T-helper 17 cell (primary cell): ENCODE results near the gene FTCD. TPM values are rescaled to one million over a fixed set of nuclear protein-coding genes. Genes with fewer than 3 reads are reported as not detected.

Source experiments
- ATAC-seq: fragments of 150-1000 bp; cut with Tn5 transposase; 2 replicates; pipeline ENCODE4 v1.10.0; 2021; ENCODE audit warnings: mild to moderate bottlenecking, moderate library complexity
- DNase-seq, 3 donors: peaks; one replicate each; pipeline versions ENCODE4 v3.0.0 to v3.0.0-alpha.2; 2020 to 2021
- H3K9me3 ChIP-seq: one replicate; pipeline ENCODE4 v1.7.0; 2013; ENCODE audit warnings: low read length, mild to moderate bottlenecking; ENCODE audit not compliant: control insufficient read depth, poor library complexity, severe bottlenecking
- H3K27ac Mint-ChIP-seq: one replicate; pipeline ENCODE4 v1.8.0; 2022; ENCODE audit warnings: mild to moderate bottlenecking, moderate library complexity, mixed read lengths
- H3K27me3 Mint-ChIP-seq: one replicate; pipeline ENCODE4 v1.8.0; 2022; ENCODE audit warnings: mixed read lengths
- H3K36me3 Mint-ChIP-seq: one replicate; pipeline ENCODE4 v1.8.0; 2022; ENCODE audit warnings: low read depth, mixed read lengths
- H3K4me1 Mint-ChIP-seq: one replicate; pipeline ENCODE4 v1.8.0; 2022; ENCODE audit warnings: mild to moderate bottlenecking, mixed read lengths
- H3K4me3 Mint-ChIP-seq: one replicate; pipeline ENCODE4 v1.8.0; 2022; ENCODE audit warnings: mild to moderate bottlenecking, moderate library complexity, mixed read lengths
- total RNA-seq, 4 donors: library from RNA in 2 of 4; stranded (reverse) in 2 of 4; gene quantifications; one replicate each; pipeline ENCODE4 v1.2.3 and lab custom pipeline; 2022 to 2026

FTCD gene
- total RNA-seq, 2 donors from 2014 or later: 1.1 TPM; not detected in 1

DNA sequence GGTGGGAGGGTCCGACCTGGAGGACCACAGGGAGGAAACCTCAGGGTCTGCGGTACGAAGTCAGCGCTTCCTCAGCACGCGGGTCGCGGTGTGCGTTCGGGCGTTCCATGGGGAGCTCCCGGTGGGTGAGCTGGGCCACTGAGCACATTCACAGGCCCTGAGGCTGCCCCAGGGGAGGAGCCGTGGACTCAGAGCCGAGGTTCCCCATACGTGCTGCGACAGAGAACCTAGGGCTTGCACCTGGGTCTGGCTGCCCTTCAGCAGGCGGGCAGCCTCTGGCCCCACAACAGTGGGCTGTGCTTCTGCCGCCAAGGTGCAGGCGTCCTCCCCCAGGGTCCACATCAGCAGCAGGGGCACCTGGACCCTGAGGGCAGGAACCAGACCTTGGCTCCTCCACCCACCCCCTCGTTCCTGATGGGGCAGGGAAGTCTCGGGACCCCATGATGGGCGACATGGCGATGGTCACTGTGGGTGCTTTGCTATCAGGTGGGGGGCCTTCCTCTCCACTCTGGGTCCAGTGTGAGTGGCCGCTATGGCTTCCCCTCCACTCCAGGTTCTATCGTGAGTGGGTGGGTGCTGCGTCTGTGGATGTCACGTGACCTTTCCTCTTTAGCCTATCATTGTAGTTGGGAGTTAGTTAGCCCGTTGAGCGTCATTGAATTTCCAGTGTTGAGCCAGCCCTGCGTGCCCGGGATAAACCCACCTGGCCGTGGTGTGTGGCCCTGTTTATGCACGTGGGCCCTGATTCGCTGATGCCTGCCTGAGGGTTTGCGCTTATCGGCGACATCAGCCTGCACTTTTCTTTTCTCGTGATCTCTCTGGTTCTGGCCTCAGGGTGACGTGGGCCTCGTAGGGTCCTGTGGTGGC lies 27.9 kb downstream of the FTCD start:
- H3K27me3 Mint-ChIP-seq: no peaks in the 10 kb centered on the region
- ATAC-seq: no peak

GRCh38 chr21:46126309-46127238 lies 28.8 kb downstream of the FTCD start:
- H3K4me3 Mint-ChIP-seq: no peak overlapping the region
- H3K27me3 Mint-ChIP-seq: no peaks in the 10 kb centered on the region
- H3K36me3 Mint-ChIP-seq: no peaks in the 10 kb centered on the region
- no peaks in the 10 kb centered on the region for H3K4me1 Mint-ChIP-seq
- H3K9me3 ChIP-seq: no peaks in the 10 kb centered on the region
- ATAC-seq: no peak
- no peak overlapping the region for H3K27ac Mint-ChIP-seq
- peak in 2 of 3 donors; percentile 1 to 4 for DNase-seq

More for the DNA sequence above, 27.9 kb downstream of the FTCD start:
- Mint-ChIP-seq H3K27ac (no peak overlapping the region), H3K4me3 (no peak overlapping the region), H3K36me3 (no peaks in the 10 kb centered on the region), H3K4me1 (no peaks in the 10 kb centered on the region)
- DNase-seq: peak in 1 of 3 donors; percentile 8
- no peaks in the 10 kb centered on the region for H3K9me3 ChIP-seq

DNA sequence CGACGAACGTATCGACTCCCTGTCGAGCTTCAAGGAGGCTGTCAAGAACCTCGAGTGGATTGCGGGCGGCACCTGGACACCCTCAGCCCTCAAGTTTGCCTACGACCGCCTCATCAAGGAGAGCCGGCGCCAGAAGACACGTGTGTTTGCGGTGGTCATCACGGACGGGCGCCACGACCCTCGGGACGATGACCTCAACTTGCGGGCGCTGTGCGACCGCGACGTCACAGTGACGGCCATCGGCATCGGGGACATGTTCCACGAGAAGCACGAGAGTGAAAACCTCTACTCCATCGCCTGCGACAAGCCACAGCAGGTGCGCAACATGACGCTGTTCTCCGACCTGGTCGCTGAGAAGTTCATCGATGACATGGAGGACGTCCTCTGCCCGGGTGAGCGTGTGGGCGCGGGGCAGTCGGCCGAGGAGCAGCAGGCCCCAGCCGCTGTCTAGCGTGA lies 29.5 kb downstream of the FTCD start:
- no peaks in the 10 kb centered on the region for H3K36me3 Mint-ChIP-seq
- no peak overlapping the region for H3K27ac Mint-ChIP-seq

DNA sequence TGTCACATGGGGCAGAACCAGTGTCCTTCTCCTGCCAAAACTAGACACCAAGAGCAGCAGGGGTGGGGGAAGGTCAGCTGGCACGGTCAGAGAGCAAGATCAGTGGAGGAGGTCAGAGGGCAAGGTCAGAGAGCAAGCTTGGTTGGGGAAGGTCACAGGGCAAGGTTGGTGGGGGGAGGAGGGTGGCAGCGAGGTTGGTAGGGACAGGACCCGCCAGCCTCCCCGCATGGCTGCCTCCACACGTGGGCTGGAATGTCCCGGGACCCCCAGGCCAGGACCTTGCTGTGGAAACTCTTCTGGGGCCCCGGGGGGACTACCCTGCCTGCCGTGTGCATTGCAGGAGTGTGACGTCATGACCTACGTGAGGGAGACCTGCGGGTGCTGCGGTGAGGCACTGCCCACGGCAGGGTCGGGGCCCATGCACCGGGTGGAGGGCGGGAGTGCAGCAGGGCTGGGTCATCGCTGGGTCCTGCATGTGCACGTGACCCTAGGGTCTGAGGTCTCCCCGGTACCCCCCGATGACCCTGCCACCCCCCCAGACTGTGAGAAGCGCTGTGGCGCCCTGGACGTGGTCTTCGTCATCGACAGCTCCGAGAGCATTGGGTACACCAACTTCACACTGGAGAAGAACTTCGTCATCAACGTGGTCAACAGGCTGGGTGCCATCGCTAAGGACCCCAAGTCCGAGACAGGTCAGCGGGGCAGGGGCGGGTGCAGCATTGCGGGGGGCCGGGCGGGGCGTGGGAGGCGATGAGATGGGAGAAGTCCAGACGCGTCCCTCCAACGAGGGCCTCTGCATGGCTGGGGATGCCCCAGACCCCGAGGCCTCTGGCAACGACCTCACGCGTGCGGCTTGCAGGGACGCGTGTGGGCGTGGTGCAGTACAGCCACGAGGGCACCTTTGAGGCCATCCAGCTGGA lies 30.2 kb downstream of the FTCD start:
- no peaks in the 10 kb centered on the region for H3K4me1 Mint-ChIP-seq
- H3K36me3 Mint-ChIP-seq: no peaks in the 10 kb centered on the region
- H3K9me3 ChIP-seq: no peaks in the 10 kb centered on the region
- H3K4me3 Mint-ChIP-seq: no peak overlapping the region
- H3K27me3 Mint-ChIP-seq: no peaks in the 10 kb centered on the region
- no peak for ATAC-seq
- H3K27ac Mint-ChIP-seq: no peak overlapping the region
- peak; percentile 2 to 7 (median 5) for DNase-seq

More for the DNA sequence above, 29.5 kb downstream of the FTCD start:
- Mint-ChIP-seq H3K27me3 (no peaks in the 10 kb centered on the region), H3K4me3 (no peak overlapping the region), H3K4me1 (no peaks in the 10 kb centered on the region)
- DNase-seq: peak in 1 of 3 donors; percentile 4
- no peaks in the 10 kb centered on the region for H3K9me3 ChIP-seq
- no peak for ATAC-seq

DNA sequence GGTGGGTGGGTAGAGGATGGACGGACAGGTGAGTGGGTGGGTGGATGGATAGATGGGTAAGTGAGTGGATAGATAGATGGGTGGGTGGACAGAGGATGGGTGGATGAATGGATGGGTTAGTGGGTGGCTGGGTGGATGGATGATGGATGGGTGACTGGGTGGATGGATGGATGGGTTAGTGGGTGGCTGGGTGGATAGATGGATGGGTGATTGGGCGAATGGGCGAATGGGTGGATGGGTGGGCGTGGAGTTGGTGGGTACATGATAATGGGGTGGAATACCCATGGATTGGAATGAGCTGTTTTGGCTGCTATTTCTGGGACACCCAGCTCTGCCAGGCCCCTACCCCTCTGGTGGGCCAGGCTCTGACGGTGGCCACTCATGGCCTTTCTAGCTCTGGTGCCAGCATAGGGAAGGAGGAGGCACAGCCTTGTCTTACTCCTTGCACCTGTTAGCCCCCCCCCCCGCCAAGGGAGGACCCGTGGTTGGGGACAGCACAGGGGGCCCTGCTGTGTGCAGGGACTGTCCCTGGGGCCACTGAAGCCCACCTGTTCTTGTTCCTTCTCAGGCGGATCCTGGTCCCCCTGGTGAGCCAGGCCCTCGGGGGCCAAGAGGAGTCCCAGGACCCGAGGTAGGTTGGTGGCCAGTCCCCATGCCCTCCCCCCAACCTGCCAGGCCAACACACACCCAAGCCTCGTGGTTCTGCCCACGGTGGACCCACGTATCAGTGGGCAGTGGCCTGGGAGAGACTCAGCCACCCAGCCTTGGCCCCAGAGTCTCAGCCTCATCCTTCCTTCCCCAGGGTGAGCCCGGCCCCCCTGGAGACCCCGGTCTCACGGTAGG lies 31.1 kb downstream of the FTCD start:
- no peaks in the 10 kb centered on the region for H3K9me3 ChIP-seq
- Mint-ChIP-seq H3K27me3 (no peaks in the 10 kb centered on the region), H3K36me3 (no peaks in the 10 kb centered on the region), H3K4me3 (no peak overlapping the region), H3K4me1 (no peaks in the 10 kb centered on the region), H3K27ac (no peak overlapping the region)
- ATAC-seq (no peak), DNase-seq (peak in 2 of 3 donors; percentile 3 to 6)

DNA sequence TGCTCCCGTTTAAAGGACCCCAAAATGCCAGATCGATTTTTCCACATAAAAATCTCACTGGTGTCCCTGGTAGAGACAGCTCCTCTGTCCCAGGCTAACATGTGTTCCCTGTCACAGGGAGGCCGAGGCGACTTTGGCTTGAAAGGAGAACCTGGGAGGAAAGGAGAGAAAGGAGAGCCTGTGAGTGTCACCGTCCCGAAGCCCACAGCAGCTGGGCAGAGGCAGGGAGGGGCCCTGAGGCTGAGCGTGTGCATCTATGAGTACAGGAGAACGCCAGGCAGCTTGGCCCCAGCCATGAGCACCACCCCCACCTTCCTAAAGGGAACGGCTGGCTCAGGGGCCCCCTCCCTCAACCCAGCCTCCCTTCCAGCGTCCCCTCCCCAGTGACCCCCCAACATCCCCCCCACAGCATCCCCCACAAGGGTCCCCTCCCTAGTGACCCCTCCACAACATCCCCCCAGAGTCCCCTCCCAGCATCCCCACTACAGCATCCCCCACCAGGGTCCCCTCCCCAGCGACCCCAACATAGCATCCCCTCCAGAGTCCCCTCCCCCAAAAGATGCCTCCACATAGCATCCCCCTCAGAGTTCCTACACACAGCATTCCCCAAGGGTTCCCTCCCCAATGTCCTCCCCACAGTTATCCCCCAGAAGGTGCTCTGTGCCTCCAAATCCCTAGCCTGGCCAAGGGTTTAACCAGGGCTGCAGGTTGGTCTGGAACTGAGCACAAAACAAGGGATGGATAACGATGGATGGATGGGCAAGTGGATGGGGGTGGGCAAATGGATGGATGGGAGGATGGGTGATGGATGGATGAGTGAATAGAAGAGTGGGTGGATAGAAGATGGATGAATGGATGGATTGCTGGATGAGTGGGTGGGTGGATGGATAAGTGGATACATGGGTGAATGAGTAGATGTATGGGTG lies 32.4 kb downstream of the FTCD start:
- no peaks in the 10 kb centered on the region for H3K9me3 ChIP-seq
- H3K27me3 Mint-ChIP-seq: no peaks in the 10 kb centered on the region
- H3K36me3 Mint-ChIP-seq: no peaks in the 10 kb centered on the region
- DNase-seq (no peak), ATAC-seq (no peak)
- H3K27ac Mint-ChIP-seq: no peak overlapping the region
- no peak overlapping the region for H3K4me3 Mint-ChIP-seq
- H3K4me1 Mint-ChIP-seq: no peaks in the 10 kb centered on the region

GRCh38 chr21:46122237-46122671 lies 33.1 kb downstream of the FTCD start:
- ATAC-seq (no peak), DNase-seq (peak in 2 of 3 donors; percentile 4 to 6)
- no peak overlapping the region for H3K4me3 Mint-ChIP-seq
- no peaks in the 10 kb centered on the region for H3K27me3 Mint-ChIP-seq
- no peak overlapping the region for H3K27ac Mint-ChIP-seq
- no peaks in the 10 kb centered on the region for H3K4me1 Mint-ChIP-seq
- H3K36me3 Mint-ChIP-seq: no peaks in the 10 kb centered on the region
- H3K9me3 ChIP-seq: no peaks in the 10 kb centered on the region

- Mint-ChIP-seq H3K36me3 (no peaks in the 10 kb centered on the region), H3K27me3 (no peaks in the 10 kb centered on the region)
- ATAC-seq: no peak
Observed at GRCh38 chr21:46121286-46122221, 33.8 kb downstream of the FTCD start.

DNA sequence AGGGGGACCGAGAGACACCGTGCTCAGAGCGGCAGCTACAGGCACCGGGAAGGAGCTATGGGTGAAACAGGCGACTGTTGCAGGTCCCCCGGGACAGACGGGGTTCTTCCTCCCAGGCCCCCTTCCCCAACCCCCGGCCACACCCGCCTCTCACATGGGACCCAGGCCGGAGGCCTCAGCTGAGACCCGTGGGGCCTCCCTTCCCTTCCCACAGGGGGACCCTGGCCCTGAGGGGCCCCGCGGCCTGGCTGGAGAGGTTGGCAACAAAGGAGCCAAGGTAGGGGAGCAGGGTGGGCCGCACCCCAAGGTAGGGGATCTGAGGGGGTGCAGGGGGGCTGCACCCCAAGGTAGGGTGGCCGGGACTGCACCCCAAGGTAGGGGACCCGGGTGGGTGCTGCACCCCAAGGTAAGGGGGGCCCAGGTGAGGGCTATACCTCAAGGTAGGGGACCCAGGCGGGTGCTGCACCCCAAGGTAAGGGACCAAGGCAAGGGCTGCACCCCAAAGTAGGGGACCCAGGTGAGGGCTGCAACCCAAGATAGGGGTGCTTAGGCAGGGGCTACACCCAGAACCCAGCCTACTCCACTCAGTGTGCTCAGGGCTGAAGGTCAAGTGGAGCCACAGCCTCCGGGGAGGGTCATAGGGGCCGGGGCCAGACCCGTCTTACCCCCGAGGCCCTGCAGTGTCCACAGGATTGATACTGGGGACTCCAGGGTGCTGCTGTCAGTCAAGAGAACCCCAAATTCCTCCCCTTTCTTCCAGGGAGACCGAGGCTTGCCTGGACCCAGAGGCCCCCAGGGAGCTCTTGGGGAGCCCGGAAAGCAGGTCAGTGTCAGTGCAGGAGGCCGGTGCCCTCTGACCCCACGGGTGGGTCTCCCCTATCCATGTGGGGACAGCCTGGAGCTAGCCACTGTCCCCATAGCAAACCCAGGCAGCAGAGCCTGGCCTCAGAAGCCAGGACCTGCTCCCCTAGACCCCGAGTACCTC lies 34.8 kb downstream of the FTCD start:
- ATAC-seq: no peak
- H3K27me3 Mint-ChIP-seq: no peaks in the 10 kb centered on the region
- DNase-seq: peak; percentile 3 to 7 (median 6)
- H3K4me3 Mint-ChIP-seq: no peak overlapping the region
- no peaks in the 10 kb centered on the region for H3K4me1 Mint-ChIP-seq
- H3K27ac Mint-ChIP-seq: no peak overlapping the region
- no peaks in the 10 kb centered on the region for H3K9me3 ChIP-seq
- no peaks in the 10 kb centered on the region for H3K36me3 Mint-ChIP-seq

More at GRCh38 chr21:46121286-46122221, 33.8 kb downstream of the FTCD start:
- DNase-seq: peak; percentile 2 to 7 (median 4)
- Mint-ChIP-seq H3K4me1 (no peaks in the 10 kb centered on the region), H3K27ac (no peak overlapping the region), H3K4me3 (no peak overlapping the region)
- H3K9me3 ChIP-seq: no peaks in the 10 kb centered on the region
